HCT116 (cell line): ENCODE data around the gene C11orf52. TPM values are rescaled to one million over a fixed set of nuclear protein-coding genes. Genes with fewer than 3 reads are reported as not detected.

ENCODE experiments used
- ATAC-seq: fragments of 200-7000 bp; cut with Tn5 transposase; 2 replicates; pipeline ENCODE4 v1.9.1; 2020; ENCODE audit warnings: mild to moderate bottlenecking, moderate library complexity
- BruUV-seq: library from RNA; stranded (reverse); fragments of 400-500 nt; replicated peaks from 2 replicates; lab custom pipeline; 2021; lab: Mats Ljungman, UMichigan
- CTCF ChIA-PET: fragments of 300-600 bp; sonication (Branson Sonifier 250); formaldehyde crosslinking; loops from one replicate; lab custom pipeline; 2021; ENCODE audit warnings: antibody characterized with exemption; lab: Charles Lee
- POLR2A ChIA-PET: fragments of 300-600, 350-600 bp; sonication (Branson Sonifier 250); formaldehyde crosslinking; loops from one replicate; lab custom pipeline; 2021; ENCODE audit warnings: antibody characterized with exemption; lab: Charles Lee
- RAD21 ChIA-PET, 2 experiments: fragments of 300-600 bp; sonication (Branson Sonifier 250); formaldehyde crosslinking; loops; one replicate each; lab custom pipeline; 2023; ENCODE audit warnings: low total read pairs in 2 of 2; ENCODE audit not compliant: uncharacterized antibody in 2 of 2, unreplicated experiment in 2 of 2, low non-redundant PET in 1 of 2; lab: Charles Lee
- DNase-seq: peaks from one replicate; pipeline ENCODE4 v3.0.0-alpha.2; 2010; ENCODE audit warnings: low read depth, low spot score
- H2AFZ ChIP-seq: fragments of 200-600 bp; shearing (Covaris generic), sonication (generic); 2 replicates; pipeline ENCODE4 v1.6.1; 2017; ENCODE audit warnings: low read depth, mixed run types, mixed read lengths, antibody characterized with exemption, low read length; ENCODE audit not compliant: poor library complexity, severe bottlenecking
- H3K27ac ChIP-seq: 2 replicates; pipeline ENCODE4 v1.5.1; 2012; ENCODE audit warnings: low read depth, low read length
- H3K27me3 ChIP-seq: fragments of 200-600 bp; sonication (generic); 2 replicates; pipeline ENCODE4 v1.6.1; 2016; ENCODE audit warnings: mixed run types, low read length, mixed read lengths; ENCODE audit not compliant: insufficient read depth
- H3K36me3 ChIP-seq, 2 experiments: fragments of 200-500 bp in 1 of 2; fragments of 200-600 bp in 1 of 2; sonication (Bioruptor generic) in 1 of 2; sonication (generic) in 1 of 2; 2 replicates each; pipeline versions ENCODE4 v1.5.1 to v1.6.1; 2014 to 2016; ENCODE audit warnings: low read length in 2 of 2, inconsistent platforms in 1 of 2, mixed read lengths in 1 of 2, mixed run types in 1 of 2; ENCODE audit not compliant: insufficient read depth in 2 of 2, control insufficient read depth in 1 of 2
- H3K4me1 ChIP-seq, 2 experiments: fragments of 200-600 bp in 1 of 2; sonication (generic) in 1 of 2; 2 replicates each; pipeline versions ENCODE4 v1.5.1 to v1.6.1; 2012 to 2017; ENCODE audit warnings: low read length in 2 of 2, inconsistent platforms in 1 of 2, mild to moderate bottlenecking in 1 of 2, mixed read lengths in 1 of 2, mixed run types in 1 of 2, moderate library complexity in 1 of 2; ENCODE audit not compliant: insufficient read depth in 2 of 2, control insufficient read depth in 1 of 2
- H3K4me2 ChIP-seq: fragments of 200-600 bp; sonication (generic); 2 replicates; pipeline ENCODE4 v1.6.1; 2017; ENCODE audit warnings: mixed run types, low read length, mixed read lengths
- H3K4me3 ChIP-seq, 2 experiments: fragments of 200-600 bp in 1 of 2; sonication (generic) in 1 of 2; replicated peaks in 1 of 2; 2 replicates each; pipeline ENCODE4 v1.5.1; 2011 to 2016; ENCODE audit warnings: low read length in 2 of 2, control low read depth in 1 of 2, low read depth in 1 of 2, mild to moderate bottlenecking in 1 of 2, mixed read lengths in 1 of 2, mixed run types in 1 of 2
- H3K79me2 ChIP-seq: fragments of 200-600 bp; sonication (generic); 2 replicates; pipeline ENCODE4 v1.6.1; 2017; ENCODE audit warnings: mild to moderate bottlenecking, mixed run types, low read length, moderate library complexity, mixed read lengths; ENCODE audit not compliant: insufficient read depth
- H3K9ac ChIP-seq: fragments of 200-600 bp; sonication (generic); 2 replicates; pipeline ENCODE4 v1.6.1; 2016; ENCODE audit warnings: low read length, mixed read lengths
- H3K9me2 ChIP-seq: fragments of 200-600 bp; sonication (generic), shearing (Covaris generic); 2 replicates; pipeline ENCODE4 v1.6.1; 2017; ENCODE audit warnings: mixed run types, mild to moderate bottlenecking, moderate library complexity; ENCODE audit not compliant: insufficient read depth
- H3K9me3 ChIP-seq, 2 experiments: fragments of 200-500 bp in 1 of 2; fragments of 200-600 bp in 1 of 2; sonication (Bioruptor generic) in 1 of 2; sonication (generic) in 1 of 2; 2 replicates each; pipeline ENCODE4 v1.6.1; 2014 to 2017; ENCODE audit warnings: low read length in 2 of 2, mixed read lengths in 2 of 2, inconsistent platforms in 1 of 2, low read depth in 1 of 2, mild to moderate bottlenecking in 1 of 2, mixed run types in 1 of 2, moderate library complexity in 1 of 2; ENCODE audit not compliant: control insufficient read depth in 1 of 2, insufficient read depth in 1 of 2
- H4K20me1 ChIP-seq: fragments of 200-600 bp; sonication (generic), shearing (Covaris generic); 2 replicates; pipeline ENCODE4 v1.6.1; 2017; ENCODE audit warnings: mixed run types, mild to moderate bottlenecking, moderate library complexity; ENCODE audit not compliant: insufficient read depth
- CEBPB ChIP-seq: IDR thresholded peaks from 2 replicates; pipeline ENCODE4 v1.6.1; 2012; ENCODE audit warnings: low read depth
- ELF1 ChIP-seq: IDR thresholded peaks from 2 replicates; pipeline ENCODE4 v1.6.1; 2012; ENCODE audit warnings: low read depth, borderline replicate concordance
- POLR2A ChIP-seq: IDR thresholded peaks from 2 replicates; pipeline ENCODE4 v1.7.0; 2011; ENCODE audit warnings: borderline replicate concordance; ENCODE audit not compliant: insufficient read depth, insufficient read length; ENCODE audit errors: extremely low read depth
- SRF ChIP-seq: IDR thresholded peaks from 2 replicates; pipeline ENCODE4 v1.6.1; 2012; ENCODE audit warnings: low read depth
- TCF7L2 ChIP-seq: IDR thresholded peaks from 2 replicates; pipeline ENCODE4 v1.7.0; 2011; ENCODE audit warnings: borderline replicate concordance, inconsistent platforms; ENCODE audit not compliant: insufficient read depth, insufficient read length; ENCODE audit errors: extremely low read depth
- YY1 ChIP-seq: IDR thresholded peaks from 2 replicates; pipeline ENCODE4 v1.6.1; 2011; ENCODE audit warnings: low read length, low read depth, moderate library complexity, mild to moderate bottlenecking; ENCODE audit not compliant: insufficient replicate concordance; ENCODE audit errors: extremely low read depth
- ZFX ChIP-seq: fragments of 450-650 bp; IDR thresholded peaks from 2 replicates; pipeline ENCODE4 v1.6.1; 2017
- ZNF274 ChIP-seq: fragments of 200-500 bp; sonication (Bioruptor generic); IDR thresholded peaks from 2 replicates; pipeline ENCODE4 v1.6.1; 2014; ENCODE audit warnings: mild to moderate bottlenecking, low read depth, low read length, inconsistent platforms
- intact Hi-C: fragments of 100-400 bp; cut with micrococcal nuclease; formaldehyde crosslinking; loops from 2 replicates; pipeline ENCODE4 v1.10.0; 2022
- total RNA-seq: library from RNA; stranded (reverse); gene quantifications from one replicate; pipeline ENCODE4 v1.2.1, GENCODE V29; 2021; ENCODE audit not compliant: unreplicated experiment
- TF ChIP-seq, protein P1 (sequence below), 3 experiments: fragments of 200-600 bp in 1 of 3; sonication (generic) in 1 of 3; IDR thresholded peaks in 2 of 3; conservative IDR thresholded peaks in 1 of 3; 2 replicates each; pipeline ENCODE4 v1.5.1; 2012 to 2017; ENCODE audit warnings: low read depth in 2 of 3, low read length in 2 of 3, antibody characterized with exemption in 1 of 3, borderline replicate concordance in 1 of 3, control low read depth in 1 of 3, mild to moderate bottlenecking in 1 of 3, mixed read lengths in 1 of 3, mixed run types in 1 of 3, moderate library complexity in 1 of 3; ENCODE audit not compliant: insufficient read depth in 1 of 3
- TF ChIP-seq, protein P2 (sequence below): IDR thresholded peaks from 2 replicates; pipeline ENCODE4 v1.6.1; 2011; ENCODE audit warnings: mild to moderate bottlenecking, low read length, moderate library complexity; ENCODE audit not compliant: insufficient replicate concordance; ENCODE audit errors: extremely low read depth

Gene C11orf52
- total RNA-seq, 1 experiment from 2014 or later, result 4.6 TPM

DNA sequence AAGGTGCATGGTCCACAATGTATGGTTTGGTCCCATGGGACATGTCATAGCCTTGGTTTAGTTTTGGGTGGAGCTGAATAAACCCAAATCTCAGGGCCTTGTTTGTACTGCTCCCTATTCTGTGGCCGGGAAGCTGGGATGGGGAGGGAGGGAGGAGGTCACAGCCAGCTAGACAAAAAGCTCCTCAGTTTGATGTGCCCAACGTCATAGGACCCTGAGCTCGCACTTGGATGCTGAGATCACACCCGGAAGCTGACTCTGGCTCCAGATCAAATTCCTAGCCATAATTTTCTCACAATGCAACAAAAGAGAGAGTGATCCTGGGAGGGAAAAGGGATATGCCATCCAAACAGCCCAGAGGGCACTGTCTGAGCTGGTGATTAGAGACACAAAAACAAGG lies 4.7 kb upstream of the C11orf52 start:
- ChIA-PET CTCF (no interaction called here), POLR2A (no interaction called here), RAD21 (no interaction called here)
- intact Hi-C loops, result no loop called here
- Histone ChIP-seq H3K9ac (no peak overlapping the region), H3K27me3 (peaks cover 12% of the 10 kb centered on the region; the same call in 1 of the 2 replicates), H3K4me1 (peaks cover 5 to 10% of the 10 kb centered on the region in 2 experiments; a peak in 3 of 4 replicates), H2AFZ (no peak overlapping the region), H3K9me2 (no peaks in the 10 kb centered on the region), H3K79me2 (no peaks in the 10 kb centered on the region), H3K27ac (no peak overlapping the region), H3K36me3 (no peaks in the 10 kb centered on the region), H3K4me2 (no peak overlapping the region), H4K20me1 (no peaks in the 10 kb centered on the region), H3K4me3 (no peak overlapping the region), H3K9me3 (no peaks in the 10 kb centered on the region)
- BruUV-seq, result no TSS peak
- DNase-seq, result no peak
- TF ChIP-seq, protein P1, sequence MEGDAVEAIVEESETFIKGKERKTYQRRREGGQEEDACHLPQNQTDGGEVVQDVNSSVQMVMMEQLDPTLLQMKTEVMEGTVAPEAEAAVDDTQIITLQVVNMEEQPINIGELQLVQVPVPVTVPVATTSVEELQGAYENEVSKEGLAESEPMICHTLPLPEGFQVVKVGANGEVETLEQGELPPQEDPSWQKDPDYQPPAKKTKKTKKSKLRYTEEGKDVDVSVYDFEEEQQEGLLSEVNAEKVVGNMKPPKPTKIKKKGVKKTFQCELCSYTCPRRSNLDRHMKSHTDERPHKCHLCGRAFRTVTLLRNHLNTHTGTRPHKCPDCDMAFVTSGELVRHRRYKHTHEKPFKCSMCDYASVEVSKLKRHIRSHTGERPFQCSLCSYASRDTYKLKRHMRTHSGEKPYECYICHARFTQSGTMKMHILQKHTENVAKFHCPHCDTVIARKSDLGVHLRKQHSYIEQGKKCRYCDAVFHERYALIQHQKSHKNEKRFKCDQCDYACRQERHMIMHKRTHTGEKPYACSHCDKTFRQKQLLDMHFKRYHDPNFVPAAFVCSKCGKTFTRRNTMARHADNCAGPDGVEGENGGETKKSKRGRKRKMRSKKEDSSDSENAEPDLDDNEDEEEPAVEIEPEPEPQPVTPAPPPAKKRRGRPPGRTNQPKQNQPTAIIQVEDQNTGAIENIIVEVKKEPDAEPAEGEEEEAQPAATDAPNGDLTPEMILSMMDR (IDR thresholded peaks at IDR 0.05 in 2 of 3, conservative IDR thresholded peaks at IDR 0.05 in 1 of 3; ENCODE audit: borderline replicate concordance in 1 of 3, insufficient read depth in 1 of 3, low read depth in 2 of 3, low read length in 2 of 3), result no peak
- no peak for TF ChIP-seq CEBPB
- TF ChIP-seq ZNF274, result no peak
- TF ChIP-seq POLR2A, result no peak
- TF ChIP-seq, protein P2, sequence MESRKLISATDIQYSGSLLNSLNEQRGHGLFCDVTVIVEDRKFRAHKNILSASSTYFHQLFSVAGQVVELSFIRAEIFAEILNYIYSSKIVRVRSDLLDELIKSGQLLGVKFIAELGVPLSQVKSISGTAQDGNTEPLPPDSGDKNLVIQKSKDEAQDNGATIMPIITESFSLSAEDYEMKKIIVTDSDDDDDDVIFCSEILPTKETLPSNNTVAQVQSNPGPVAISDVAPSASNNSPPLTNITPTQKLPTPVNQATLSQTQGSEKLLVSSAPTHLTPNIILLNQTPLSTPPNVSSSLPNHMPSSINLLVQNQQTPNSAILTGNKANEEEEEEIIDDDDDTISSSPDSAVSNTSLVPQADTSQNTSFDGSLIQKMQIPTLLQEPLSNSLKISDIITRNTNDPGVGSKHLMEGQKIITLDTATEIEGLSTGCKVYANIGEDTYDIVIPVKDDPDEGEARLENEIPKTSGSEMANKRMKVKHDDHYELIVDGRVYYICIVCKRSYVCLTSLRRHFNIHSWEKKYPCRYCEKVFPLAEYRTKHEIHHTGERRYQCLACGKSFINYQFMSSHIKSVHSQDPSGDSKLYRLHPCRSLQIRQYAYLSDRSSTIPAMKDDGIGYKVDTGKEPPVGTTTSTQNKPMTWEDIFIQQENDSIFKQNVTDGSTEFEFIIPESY, result no peak
- TF ChIP-seq ZFX, result no peak
- TF ChIP-seq TCF7L2, result no peak
- no peak for TF ChIP-seq ELF1
- no peak for TF ChIP-seq SRF
- no peak for TF ChIP-seq YY1
- ATAC-seq, result no peak
